Parathyroid adenoma (tissue), 2 donors: ENCODE results near the gene PXK.

Experiments
- H2AFZ ChIP-seq: fragments of 300-600 bp; sonication (generic); one replicate; pipeline ENCODE4 v1.7.0; 2017; ENCODE audit warnings: antibody characterized with exemption, mild to moderate bottlenecking
- H3K27ac ChIP-seq: fragments of 300-600 bp; sonication (generic); one replicate; pipeline ENCODE4 v1.7.0; 2017
- H3K27me3 ChIP-seq: fragments of 300-600 bp; sonication (generic); one replicate; pipeline ENCODE4 v1.7.0; 2017; ENCODE audit warnings: low read length; ENCODE audit not compliant: control insufficient read depth, insufficient read depth
- H3K36me3 ChIP-seq: fragments of 300-600 bp; sonication (generic); one replicate; pipeline ENCODE4 v1.7.0; 2017; ENCODE audit warnings: low read length; ENCODE audit not compliant: control insufficient read depth, insufficient read depth
- H3K4me1 ChIP-seq: fragments of 300-600 bp; sonication (generic); one replicate; pipeline ENCODE4 v1.7.0; 2017; ENCODE audit warnings: control low read depth
- H3K4me2 ChIP-seq: fragments of 300-600 bp; sonication (generic); one replicate; pipeline ENCODE4 v1.7.0; 2017; ENCODE audit warnings: low read length
- H3K4me3 ChIP-seq: fragments of 300-600 bp; sonication (generic); one replicate; pipeline ENCODE4 v1.7.0; 2017; ENCODE audit warnings: low read depth, low read length
- H3K79me2 ChIP-seq: fragments of 300-600 bp; sonication (generic); one replicate; pipeline ENCODE4 v1.7.0; 2017; ENCODE audit warnings: control low read depth
- H3K9ac ChIP-seq: fragments of 300-600 bp; sonication (generic); one replicate; pipeline ENCODE4 v1.7.0; 2017; ENCODE audit warnings: mild to moderate bottlenecking
- H3K9me3 ChIP-seq: fragments of 300-600 bp; sonication (generic); one replicate; pipeline ENCODE4 v1.7.0; 2017; ENCODE audit warnings: low read length; ENCODE audit not compliant: control insufficient read depth
- TF ChIP-seq, protein P1 (sequence below): fragments of 300-600 bp; sonication (generic); IDR thresholded peaks from one replicate; pipeline ENCODE4 v1.7.0; 2017; ENCODE audit warnings: antibody characterized with exemption, mild to moderate bottlenecking
- donor health status: primary hyperparathyroidism.

PXK gene

GRCh38 chr3:58441514-58442450 is 109.1 kb downstream of the PXK start:
- Histone ChIP-seq H3K4me2 (no peak overlapping the region), H3K27me3 (no peaks in the 10 kb centered on the region), H3K9me3 (no peaks in the 10 kb centered on the region), H3K4me1 (no peaks in the 10 kb centered on the region), H3K4me3 (no peak overlapping the region), H2AFZ (no peak overlapping the region), H3K9ac (no peak overlapping the region), H3K27ac (no peak overlapping the region), H3K36me3 (no peaks in the 10 kb centered on the region), H3K79me2 (no peaks in the 10 kb centered on the region)
- TF ChIP-seq, protein P1, sequence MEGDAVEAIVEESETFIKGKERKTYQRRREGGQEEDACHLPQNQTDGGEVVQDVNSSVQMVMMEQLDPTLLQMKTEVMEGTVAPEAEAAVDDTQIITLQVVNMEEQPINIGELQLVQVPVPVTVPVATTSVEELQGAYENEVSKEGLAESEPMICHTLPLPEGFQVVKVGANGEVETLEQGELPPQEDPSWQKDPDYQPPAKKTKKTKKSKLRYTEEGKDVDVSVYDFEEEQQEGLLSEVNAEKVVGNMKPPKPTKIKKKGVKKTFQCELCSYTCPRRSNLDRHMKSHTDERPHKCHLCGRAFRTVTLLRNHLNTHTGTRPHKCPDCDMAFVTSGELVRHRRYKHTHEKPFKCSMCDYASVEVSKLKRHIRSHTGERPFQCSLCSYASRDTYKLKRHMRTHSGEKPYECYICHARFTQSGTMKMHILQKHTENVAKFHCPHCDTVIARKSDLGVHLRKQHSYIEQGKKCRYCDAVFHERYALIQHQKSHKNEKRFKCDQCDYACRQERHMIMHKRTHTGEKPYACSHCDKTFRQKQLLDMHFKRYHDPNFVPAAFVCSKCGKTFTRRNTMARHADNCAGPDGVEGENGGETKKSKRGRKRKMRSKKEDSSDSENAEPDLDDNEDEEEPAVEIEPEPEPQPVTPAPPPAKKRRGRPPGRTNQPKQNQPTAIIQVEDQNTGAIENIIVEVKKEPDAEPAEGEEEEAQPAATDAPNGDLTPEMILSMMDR, result no peak

- no peak overlapping the region for H2AFZ ChIP-seq
These were observed 119.5 kb downstream of the PXK start for GRCh38 chr3:58452176-58452575.

GRCh38 chr3:58459160-58459559 is 126.5 kb downstream of the PXK start:
- no peaks in the 10 kb centered on the region for H3K27me3 ChIP-seq
- no peak overlapping the region for H2AFZ ChIP-seq
- H3K4me1 ChIP-seq, result no peaks in the 10 kb centered on the region
- H3K9ac ChIP-seq, result no peak overlapping the region
- H3K4me2 ChIP-seq, result no peak overlapping the region
- H3K27ac ChIP-seq, result no peak overlapping the region
- no peaks in the 10 kb centered on the region for H3K9me3 ChIP-seq
- no peaks in the 10 kb centered on the region for H3K36me3 ChIP-seq
- TF ChIP-seq, protein P1, result no peak
- no peak overlapping the region for H3K4me3 ChIP-seq
- no peaks in the 10 kb centered on the region for H3K79me2 ChIP-seq

More at GRCh38 chr3:58452176-58452575, 119.5 kb downstream of the PXK start:
- TF ChIP-seq, protein P1, result no peak
- H3K9me3 ChIP-seq, result no peaks in the 10 kb centered on the region
- H3K27ac ChIP-seq, result no peak overlapping the region
- no peaks in the 10 kb centered on the region for H3K4me1 ChIP-seq
- H3K27me3 ChIP-seq, result no peaks in the 10 kb centered on the region
- H3K4me2 ChIP-seq, result no peak overlapping the region
- H3K4me3 ChIP-seq, result no peak overlapping the region
- H3K36me3 ChIP-seq, result no peaks in the 10 kb centered on the region
- H3K79me2 ChIP-seq, result no peaks in the 10 kb centered on the region
- H3K9ac ChIP-seq, result no peak overlapping the region

GRCh38 chr3:58462829-58463180 is 130.1 kb downstream of the PXK start:
- Histone ChIP-seq H3K36me3 (no peaks in the 10 kb centered on the region), H3K9ac (no peak overlapping the region), H2AFZ (no peak overlapping the region), H3K27me3 (no peaks in the 10 kb centered on the region), H3K4me1 (no peaks in the 10 kb centered on the region), H3K4me2 (no peak overlapping the region), H3K27ac (no peak overlapping the region), H3K4me3 (no peak overlapping the region), H3K79me2 (no peaks in the 10 kb centered on the region), H3K9me3 (no peaks in the 10 kb centered on the region)
- TF ChIP-seq, protein P1, result no peak
